HCT116 (cell line): Measurements from ENCODE around the gene FAM184A.

Experiments
- CTCF ChIP-seq, 3 experiments: fragments of 200-600 bp in 1 of 3; sonication (generic) in 1 of 3; IDR thresholded peaks in 2 of 3; conservative IDR thresholded peaks in 1 of 3; 2 replicates each; pipeline ENCODE4 v1.5.1; 2012 to 2017; ENCODE audit warnings: low read depth in 2 of 3, low read length in 2 of 3, antibody characterized with exemption in 1 of 3, borderline replicate concordance in 1 of 3, control low read depth in 1 of 3, mild to moderate bottlenecking in 1 of 3, mixed read lengths in 1 of 3, mixed run types in 1 of 3, moderate library complexity in 1 of 3; ENCODE audit not compliant: insufficient read depth in 1 of 3
- EGR1 ChIP-seq: IDR thresholded peaks from 2 replicates; pipeline ENCODE4 v1.6.1; 2012; ENCODE audit warnings: low read depth
- JUND ChIP-seq: IDR thresholded peaks from 2 replicates; pipeline ENCODE4 v1.6.1; 2012
- MAX ChIP-seq: IDR thresholded peaks from 2 replicates; pipeline ENCODE4 v1.6.1; 2012
- POLR2A ChIP-seq: IDR thresholded peaks from 2 replicates; pipeline ENCODE4 v1.7.0; 2011; ENCODE audit warnings: borderline replicate concordance; ENCODE audit not compliant: insufficient read depth, insufficient read length; ENCODE audit errors: extremely low read depth
- POLR2AphosphoS5 ChIP-seq: IDR thresholded peaks from 2 replicates; pipeline ENCODE4 v1.6.1; 2011; ENCODE audit warnings: mild to moderate bottlenecking, low read depth, low read length, moderate library complexity
- RAD21 ChIP-seq: IDR thresholded peaks from 2 replicates; pipeline ENCODE4 v1.6.1; 2012; ENCODE audit warnings: low read depth, mild to moderate bottlenecking
- SRF ChIP-seq: IDR thresholded peaks from 2 replicates; pipeline ENCODE4 v1.6.1; 2012; ENCODE audit warnings: low read depth
- YY1 ChIP-seq: IDR thresholded peaks from 2 replicates; pipeline ENCODE4 v1.6.1; 2011; ENCODE audit warnings: low read length, low read depth, moderate library complexity, mild to moderate bottlenecking; ENCODE audit not compliant: insufficient replicate concordance; ENCODE audit errors: extremely low read depth

- TF ChIP-seq CTCF (IDR thresholded peaks at IDR 0.05 in 2 of 3, conservative IDR thresholded peaks at IDR 0.05 in 1 of 3; ENCODE audit: borderline replicate concordance in 1 of 3, insufficient read depth in 1 of 3, low read depth in 2 of 3, low read length in 2 of 3) (no peak), POLR2AphosphoS5 (no peak), MAX (no peak), EGR1 (no peak), YY1 (no peak), POLR2A (no peak), SRF (no peak), JUND (no peak), RAD21 (no peak)
Measured at GRCh38 chr6:118932421-118932820, 146.0 kb downstream of the FAM184A start.
